Activated CD8-positive, alpha-beta T cell treated with anti-CD3 and anti-CD28 coated beads for 36 hours (primary cell): Measurements from ENCODE around the gene SAP130. TPM values are rescaled to one million over a fixed set of nuclear protein-coding genes. Genes with fewer than 3 reads are reported as not detected.

Experiments used
- ATAC-seq: fragments of 200-7000 bp; cut with Tn5 transposase; one replicate; pipeline ENCODE4 v1.10.0; 2021; ENCODE audit warnings: mild to moderate bottlenecking, moderate library complexity
- CTCF ChIA-PET: fragments of 350-600 bp; sonication (Branson Sonifier 250); formaldehyde crosslinking; loops from one replicate; lab custom pipeline; 2021; ENCODE audit warnings: antibody characterized with exemption; lab: Charles Lee
- POLR2A ChIA-PET: fragments of 350-600 bp; sonication (Branson Sonifier 250); formaldehyde crosslinking; loops from one replicate; lab custom pipeline; 2021; ENCODE audit warnings: antibody characterized with exemption; lab: Charles Lee
- DNase-seq: peaks from one replicate; pipeline ENCODE4 v3.0.0-alpha.2; 2020
- H3K27ac Mint-ChIP-seq: one replicate; pipeline ENCODE4 v1.8.0; 2021; ENCODE audit warnings: mild to moderate bottlenecking, mixed read lengths
- H3K27me3 Mint-ChIP-seq: one replicate; pipeline ENCODE4 v1.8.0; 2021; ENCODE audit warnings: mixed read lengths
- H3K36me3 Mint-ChIP-seq: one replicate; pipeline ENCODE4 v1.8.0; 2021; ENCODE audit warnings: low read depth, mixed read lengths
- H3K4me1 Mint-ChIP-seq: one replicate; pipeline ENCODE4 v1.8.0; 2021; ENCODE audit warnings: low read depth, mixed read lengths
- H3K4me3 Mint-ChIP-seq: one replicate; pipeline ENCODE4 v1.8.0; 2021; ENCODE audit warnings: mild to moderate bottlenecking, moderate library complexity, mixed read lengths
- H3K9me3 Mint-ChIP-seq: one replicate; pipeline ENCODE4 v1.8.0; 2021; ENCODE audit warnings: mixed read lengths
- intact Hi-C: fragments of 100-400 bp; cut with micrococcal nuclease; formaldehyde crosslinking; loops from one replicate; pipeline ENCODE4 v1.10.0; 2022
- total RNA-seq, 2 experiments: library from RNA; stranded (reverse); gene quantifications; one replicate each; pipeline ENCODE4 v1.2.3, GENCODE V29; 2021
- TF ChIP-seq, protein P1 (sequence below): fragments of 200-600 bp; IDR thresholded peaks from one replicate; pipeline ENCODE4 v1.8.0; 2022; ENCODE audit warnings: antibody characterized with exemption, mild to moderate bottlenecking

SAP130 gene
- total RNA-seq, 2 experiments from 2014 or later = 24.4 to 31.9 TPM

DNA sequence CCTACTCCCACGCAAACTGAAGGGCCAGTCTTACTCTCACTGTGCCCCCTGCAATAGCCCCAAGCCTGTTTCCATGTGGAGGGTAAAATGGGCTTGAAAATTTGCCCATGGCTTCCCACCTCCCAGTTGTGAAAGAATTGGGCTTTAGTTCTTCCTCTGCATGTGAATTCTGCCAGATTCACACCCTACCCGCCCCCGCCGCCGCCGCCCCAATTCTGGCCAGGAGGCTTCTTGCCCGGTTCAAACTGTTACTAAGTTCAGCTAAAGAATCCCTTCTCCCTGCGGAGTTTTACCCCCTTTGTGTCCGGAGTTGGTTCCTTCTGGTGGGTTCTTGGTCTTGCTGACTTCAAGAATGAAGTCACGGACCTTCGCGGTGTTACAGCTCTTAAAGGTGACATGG is 25.5 kb upstream of the SAP130 start:
- peaks cover 5% of the 10 kb centered on the region for H3K36me3 Mint-ChIP-seq
- no peaks in the 10 kb centered on the region for H3K4me1 Mint-ChIP-seq
- peaks cover 12% of the 10 kb centered on the region for H3K9me3 Mint-ChIP-seq
- ChIA-PET POLR2A (interaction anchor here (1.4 kb wide), 1 partner anchor 11 kb away, joined by 4 read pairs; no protein-coding TSS in a partner anchor), CTCF (interaction anchor here (2.3 kb wide), 1 partner anchor 10 kb away, joined by 10 read pairs; no protein-coding TSS in a partner anchor)
- intact Hi-C loops = no loop called here
- TF ChIP-seq, protein P1, sequence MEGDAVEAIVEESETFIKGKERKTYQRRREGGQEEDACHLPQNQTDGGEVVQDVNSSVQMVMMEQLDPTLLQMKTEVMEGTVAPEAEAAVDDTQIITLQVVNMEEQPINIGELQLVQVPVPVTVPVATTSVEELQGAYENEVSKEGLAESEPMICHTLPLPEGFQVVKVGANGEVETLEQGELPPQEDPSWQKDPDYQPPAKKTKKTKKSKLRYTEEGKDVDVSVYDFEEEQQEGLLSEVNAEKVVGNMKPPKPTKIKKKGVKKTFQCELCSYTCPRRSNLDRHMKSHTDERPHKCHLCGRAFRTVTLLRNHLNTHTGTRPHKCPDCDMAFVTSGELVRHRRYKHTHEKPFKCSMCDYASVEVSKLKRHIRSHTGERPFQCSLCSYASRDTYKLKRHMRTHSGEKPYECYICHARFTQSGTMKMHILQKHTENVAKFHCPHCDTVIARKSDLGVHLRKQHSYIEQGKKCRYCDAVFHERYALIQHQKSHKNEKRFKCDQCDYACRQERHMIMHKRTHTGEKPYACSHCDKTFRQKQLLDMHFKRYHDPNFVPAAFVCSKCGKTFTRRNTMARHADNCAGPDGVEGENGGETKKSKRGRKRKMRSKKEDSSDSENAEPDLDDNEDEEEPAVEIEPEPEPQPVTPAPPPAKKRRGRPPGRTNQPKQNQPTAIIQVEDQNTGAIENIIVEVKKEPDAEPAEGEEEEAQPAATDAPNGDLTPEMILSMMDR = no peak
- H3K27ac Mint-ChIP-seq = no peak overlapping the region
- peaks cover 25% of the 10 kb centered on the region for H3K27me3 Mint-ChIP-seq
- DNase-seq (no peak), ATAC-seq (no peak)
- H3K4me3 Mint-ChIP-seq = no peak overlapping the region

DNA sequence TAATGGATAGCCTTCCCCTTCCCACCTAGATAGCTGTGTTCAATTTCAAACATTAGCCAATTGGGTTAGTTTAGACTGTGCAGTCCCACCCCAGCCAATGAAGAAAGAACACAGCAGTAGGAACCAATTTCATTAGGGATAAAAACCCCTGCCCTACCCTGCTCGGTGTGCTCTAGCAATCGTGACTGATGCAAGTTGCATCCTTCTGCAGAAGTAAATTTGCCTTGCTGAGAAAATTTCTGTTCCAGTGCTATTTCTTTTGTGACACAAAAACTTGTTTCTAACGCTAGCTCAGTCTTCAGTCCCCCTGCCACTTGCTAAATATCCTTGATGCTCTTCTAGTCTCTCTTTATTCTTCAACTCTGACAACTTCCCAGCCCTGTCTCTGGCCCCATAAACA is 15.2 kb upstream of the SAP130 start:
- Mint-ChIP-seq H3K4me1 (no peaks in the 10 kb centered on the region), H3K27ac (no peak overlapping the region), H3K4me3 (no peak overlapping the region), H3K27me3 (peaks cover 11% of the 10 kb centered on the region), H3K9me3 (peaks cover 23% of the 10 kb centered on the region), H3K36me3 (peaks cover 3% of the 10 kb centered on the region)
- TF ChIP-seq, protein P1 = no peak
- intact Hi-C loops = no loop called here
- no peak for ATAC-seq
- CTCF ChIA-PET = no interaction called here
- DNase-seq = no peak
- POLR2A ChIA-PET = interaction anchor here (1.7 kb wide), 1 partner anchor 10 kb away, joined by 4 read pairs; no protein-coding TSS in a partner anchor

DNA sequence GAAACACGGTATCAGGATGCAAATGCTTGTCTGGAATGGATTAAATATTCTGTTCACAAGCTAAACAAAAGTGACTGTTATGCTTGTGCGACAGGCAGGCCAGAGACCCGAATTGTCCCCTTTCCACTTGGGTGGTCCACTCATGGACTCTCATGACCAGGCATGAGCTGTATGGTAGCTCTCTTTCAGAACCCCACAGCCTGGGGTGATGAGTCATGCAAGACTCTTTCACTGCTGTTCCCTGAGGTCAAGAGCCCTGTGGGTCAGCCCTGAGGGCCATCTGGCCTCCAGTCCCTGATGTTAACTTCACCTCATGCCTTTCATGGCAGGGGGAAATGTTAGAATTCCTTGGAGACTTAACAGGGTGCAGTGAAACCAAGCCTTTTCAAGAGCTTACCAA is 13.7 kb upstream of the SAP130 start:
- Mint-ChIP-seq H3K27ac (no peak overlapping the region), H3K4me3 (no peak overlapping the region), H3K9me3 (peaks cover 32% of the 10 kb centered on the region), H3K36me3 (peaks cover 5% of the 10 kb centered on the region), H3K4me1 (no peaks in the 10 kb centered on the region), H3K27me3 (peaks cover 8% of the 10 kb centered on the region)
- ChIA-PET POLR2A (interaction anchor here (1.3 kb wide), 2 partner anchors 14 to 49 kb away, joined by 3 to 4 read pairs; partner anchors contain the start of genes SAP130 and UGGT1), CTCF (no interaction called here)
- no peak for ATAC-seq
- intact Hi-C loops = no loop called here
- DNase-seq = no peak
- TF ChIP-seq, protein P1 = no peak

DNA sequence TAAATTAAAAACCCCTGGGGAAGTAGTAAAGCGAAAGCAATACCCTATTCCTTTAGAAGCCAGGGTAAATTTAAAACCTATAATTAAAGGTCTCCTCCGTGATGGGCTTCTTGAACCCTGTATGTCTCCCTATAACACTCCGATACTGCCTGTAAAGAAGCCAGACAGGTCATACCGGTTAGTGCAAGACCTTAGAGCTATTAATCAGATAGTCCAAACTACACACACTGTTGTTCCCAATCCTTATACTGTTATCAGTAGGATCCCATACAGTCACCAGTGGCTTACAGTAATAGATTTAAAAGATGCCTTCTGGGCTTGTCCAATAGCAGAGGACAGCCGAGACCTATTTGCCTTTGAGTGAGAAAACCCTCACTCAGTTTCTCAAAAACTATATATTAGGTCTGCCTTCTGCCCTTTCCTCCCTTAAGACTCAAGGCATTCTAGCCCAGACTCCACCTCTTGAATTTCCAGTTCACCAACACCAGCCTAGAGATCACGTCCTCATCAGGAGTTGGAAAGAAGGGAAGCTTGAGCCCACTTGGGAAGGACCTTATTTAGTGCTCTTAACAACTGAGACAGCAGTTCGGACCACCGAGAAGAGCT is 12.4 kb upstream of the SAP130 start:
- intact Hi-C loops = no loop called here
- H3K36me3 Mint-ChIP-seq = peaks cover 5% of the 10 kb centered on the region
- TF ChIP-seq, protein P1 = no peak
- peaks cover 8% of the 10 kb centered on the region for H3K27me3 Mint-ChIP-seq
- no peaks in the 10 kb centered on the region for H3K4me1 Mint-ChIP-seq
- no peak for ATAC-seq
- H3K4me3 Mint-ChIP-seq = no peak overlapping the region
- H3K9me3 Mint-ChIP-seq = peaks cover 35% of the 10 kb centered on the region
- H3K27ac Mint-ChIP-seq = no peak overlapping the region
- CTCF ChIA-PET = no interaction called here
- POLR2A ChIA-PET = no interaction called here
- DNase-seq = no peak

DNA sequence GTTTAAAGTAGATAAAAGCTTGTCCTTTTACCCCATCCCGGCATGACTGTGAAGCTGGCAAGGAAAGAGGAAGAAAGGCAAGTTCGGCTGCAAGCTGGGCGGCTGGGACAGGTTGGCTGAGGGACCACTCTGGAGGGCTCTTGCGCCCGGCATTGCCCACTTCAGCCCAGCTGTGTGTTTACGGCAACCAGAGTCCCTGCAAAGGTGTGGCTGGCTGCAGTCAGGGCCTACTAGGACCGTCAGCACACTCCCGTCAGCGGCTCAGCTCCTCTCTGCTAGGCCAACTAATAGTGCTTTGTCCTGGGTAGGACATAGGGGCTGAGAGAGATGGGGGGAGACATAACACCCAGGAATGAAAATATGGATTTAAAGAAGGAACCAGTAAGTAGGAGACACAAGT is 11.7 kb upstream of the SAP130 start:
- Mint-ChIP-seq H3K27ac (no peak overlapping the region), H3K27me3 (peaks cover 8% of the 10 kb centered on the region), H3K4me1 (no peaks in the 10 kb centered on the region), H3K4me3 (no peak overlapping the region), H3K9me3 (peaks cover 35% of the 10 kb centered on the region), H3K36me3 (peaks cover 5% of the 10 kb centered on the region)
- DNase-seq (no peak), ATAC-seq (no peak)
- CTCF ChIA-PET = no interaction called here
- POLR2A ChIA-PET = no interaction called here
- intact Hi-C loops = no loop called here
- TF ChIP-seq, protein P1 = no peak
